GM18502 (cell line): Measurements from ENCODE around the gene KIAA0586.
"Not testable (repeated sequence)": the region's sequence is repeated elsewhere in the genome, so short reads cannot be mapped to it uniquely, and the experiment has no call there.

Source experiments
- ATAC-seq: cut with Tn5 transposase; IDR thresholded peaks from one replicate; pipeline ENCODE4 v1.9.1; 2021; ENCODE audit warnings: mild to moderate bottlenecking; ENCODE audit not compliant: unreplicated experiment, poor library complexity

The KIAA0586 gene

DNA sequence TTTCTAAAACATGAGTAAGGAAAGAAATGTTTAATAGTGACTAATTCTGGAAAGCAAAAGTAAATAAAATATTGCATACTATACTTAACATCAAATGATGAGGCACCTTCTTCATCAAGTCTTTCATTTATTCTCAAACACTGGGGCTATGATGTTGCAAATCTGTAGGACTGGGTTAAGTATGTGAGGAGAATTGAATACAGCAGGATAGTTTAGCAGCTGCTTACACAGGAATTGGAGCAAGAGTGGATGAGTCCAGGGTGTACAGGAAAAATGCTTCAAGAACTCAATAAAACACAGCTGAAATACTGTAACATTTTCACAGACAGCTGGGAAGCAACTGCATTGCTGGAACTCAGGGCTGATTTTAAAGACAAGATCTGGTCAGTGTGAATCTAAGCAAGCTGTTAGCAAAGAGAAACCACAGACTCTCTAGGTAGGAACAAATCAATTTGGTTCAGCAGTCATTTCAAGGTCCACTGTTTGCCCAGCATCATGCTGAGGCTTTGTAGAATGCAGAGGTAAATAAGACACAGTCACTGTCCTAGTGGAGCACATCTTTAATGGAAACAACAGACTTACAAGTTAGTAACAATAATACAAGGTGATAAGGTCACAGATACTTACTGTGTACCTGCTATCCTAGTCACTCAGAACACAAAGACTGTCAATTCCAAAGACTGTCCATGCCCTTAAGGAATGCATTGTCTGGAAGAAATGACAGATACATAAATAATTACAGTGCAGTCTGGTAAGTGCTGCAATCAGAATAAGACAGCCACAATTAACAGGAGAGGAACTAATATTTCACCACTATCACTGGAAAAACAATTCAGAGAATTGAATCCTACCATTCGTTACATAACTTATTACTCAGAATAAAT, 113.5 kb downstream of the KIAA0586 start:
- no peak for ATAC-seq

DNA sequence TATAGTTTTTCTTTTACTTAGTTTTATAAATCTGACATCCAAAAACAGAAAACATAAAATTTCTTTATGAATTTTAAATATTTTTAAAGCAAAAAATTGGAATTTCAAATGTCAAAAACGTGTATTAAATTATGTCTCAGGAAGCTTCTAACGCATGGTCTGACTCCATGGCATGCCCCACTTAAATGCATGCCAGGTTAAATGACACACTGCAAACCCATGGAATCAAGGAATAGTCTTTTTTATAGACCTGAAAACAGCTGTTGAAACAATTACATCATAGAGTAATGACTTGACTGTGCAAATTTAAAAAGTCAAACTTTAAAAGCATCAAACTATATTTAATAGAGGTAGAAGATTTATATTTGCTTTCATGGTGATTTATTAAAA, 114.1 kb downstream of the KIAA0586 start:
- no peak for ATAC-seq

DNA sequence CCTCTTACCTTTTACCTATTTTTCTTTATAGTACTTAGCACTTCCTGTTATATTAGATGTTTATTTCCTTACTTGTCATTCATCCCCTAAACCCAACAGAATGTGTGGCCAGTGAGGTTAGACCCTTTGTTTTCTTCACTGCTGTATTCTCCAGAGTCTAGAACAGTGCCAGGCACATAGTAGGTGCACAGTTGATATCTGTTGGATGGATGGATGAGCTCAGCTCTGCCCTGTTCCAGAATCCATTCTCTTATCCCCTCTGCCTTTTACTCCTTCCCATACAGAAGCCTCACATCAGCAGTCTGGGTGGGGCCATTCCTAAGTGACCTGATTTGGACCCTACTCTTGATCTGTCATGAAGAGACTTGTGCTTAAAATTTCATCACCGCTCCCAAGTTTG, 115.7 kb downstream of the KIAA0586 start:
- no peak for ATAC-seq

DNA sequence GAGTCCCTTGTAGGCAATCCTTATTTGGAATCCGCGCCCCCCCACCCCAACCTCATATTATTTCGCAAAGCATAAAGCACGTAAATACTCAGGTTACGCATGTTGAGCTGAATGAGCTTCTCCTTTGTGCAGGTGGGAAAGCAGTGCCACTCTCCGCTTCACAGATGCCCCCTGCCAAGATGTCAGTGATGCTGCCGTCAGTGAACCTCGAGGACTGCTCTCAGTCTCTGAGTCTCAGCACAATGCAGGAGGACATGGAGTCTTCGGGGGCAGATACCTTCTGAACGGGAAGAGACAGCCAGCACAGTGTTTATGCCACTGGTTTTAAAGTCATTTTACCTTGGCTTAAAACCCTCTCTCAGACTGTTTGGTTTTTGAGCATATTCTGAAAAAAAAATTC, 120.1 kb downstream of the KIAA0586 start:
- ATAC-seq = no peak

DNA sequence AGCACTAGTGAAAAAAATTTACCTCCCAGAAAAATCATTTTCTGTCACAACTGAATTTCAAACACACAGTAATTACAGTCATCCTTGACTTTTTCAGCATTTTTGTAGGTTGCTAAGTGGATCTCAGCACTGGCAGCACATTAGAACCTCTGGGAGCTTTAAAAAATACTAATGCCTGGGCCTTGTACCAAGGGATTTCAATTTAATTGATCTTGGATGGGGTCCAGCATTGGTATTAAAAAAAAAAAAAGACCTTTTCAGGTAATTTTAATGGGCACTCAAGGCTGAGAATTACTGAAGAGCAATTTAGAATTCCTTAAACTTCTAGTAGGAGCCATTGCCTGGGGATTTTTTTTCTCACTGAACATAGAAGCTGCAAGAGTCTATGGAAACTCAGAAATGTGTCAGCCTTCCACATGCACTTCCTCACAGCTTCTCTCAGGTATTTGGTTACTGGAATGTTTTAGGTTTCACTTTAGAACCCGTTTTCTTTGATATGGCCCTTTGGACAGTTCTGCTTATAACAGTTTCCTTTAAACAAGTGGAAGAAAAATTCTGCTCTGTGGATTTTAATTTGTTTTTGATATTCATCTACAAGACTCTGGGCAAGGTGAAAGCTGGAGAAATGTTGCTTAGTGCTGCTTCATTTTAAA, 121.7 kb downstream of the KIAA0586 start:
- ATAC-seq = no peak

DNA sequence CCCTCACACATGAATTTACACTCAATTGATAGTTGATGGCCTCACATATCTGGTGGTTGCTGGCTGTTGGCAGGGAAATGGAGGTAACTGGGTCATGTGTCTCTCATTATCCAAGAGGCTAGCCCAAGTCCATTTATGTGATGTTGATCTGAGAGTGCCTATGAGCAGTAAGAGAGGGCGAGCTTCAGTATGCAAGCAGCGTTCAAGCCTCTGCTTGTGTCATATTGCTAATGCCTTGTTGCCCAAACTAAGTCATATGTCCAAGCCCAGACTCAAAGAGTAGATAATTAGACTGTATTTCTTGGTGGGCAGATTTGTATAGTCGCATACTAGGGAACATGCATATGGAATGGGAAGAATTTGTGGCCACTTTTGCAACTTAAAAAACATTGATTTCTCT, 126.4 kb downstream of the KIAA0586 start:
- no peak for ATAC-seq

DNA sequence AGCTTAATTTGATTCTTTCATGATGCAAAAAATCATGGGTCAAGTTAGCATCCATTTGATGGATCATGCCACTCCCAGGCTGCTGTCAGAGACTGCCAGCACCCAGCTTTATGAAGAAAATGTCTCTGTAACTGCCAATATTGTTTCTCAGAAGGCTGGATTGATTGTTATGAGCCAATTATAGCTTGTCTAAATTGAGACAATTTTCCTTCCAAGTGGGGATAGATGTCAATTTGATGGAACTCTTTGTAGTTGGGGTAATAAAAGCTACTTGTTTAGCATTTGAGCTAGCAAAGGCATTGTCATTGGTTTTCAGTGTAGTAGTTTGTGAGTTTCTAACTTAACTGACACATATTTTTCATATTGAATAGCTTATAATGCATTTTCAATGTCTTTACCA, 128.1 kb downstream of the KIAA0586 start:
- no peak for ATAC-seq

DNA sequence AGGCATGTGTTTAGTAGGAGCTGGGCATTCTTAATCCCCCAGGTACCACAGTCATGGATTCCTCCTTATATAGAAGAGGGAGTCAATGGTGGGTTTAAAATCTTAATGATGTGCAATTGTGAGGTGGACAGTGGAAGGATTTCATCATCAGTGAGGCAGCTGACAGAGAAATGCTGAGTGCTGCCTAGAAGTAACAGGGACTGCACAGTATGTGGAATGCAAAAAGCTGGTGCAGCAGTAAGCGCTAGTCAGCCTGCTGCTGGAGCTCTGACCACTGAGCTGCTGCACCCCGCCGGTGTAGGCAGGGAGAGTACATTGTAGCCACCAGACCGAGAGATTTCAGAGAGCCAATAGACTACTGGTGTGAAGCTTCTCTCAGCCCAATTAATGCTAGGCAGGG, 129.7 kb downstream of the KIAA0586 start:
- no peak for ATAC-seq

DNA sequence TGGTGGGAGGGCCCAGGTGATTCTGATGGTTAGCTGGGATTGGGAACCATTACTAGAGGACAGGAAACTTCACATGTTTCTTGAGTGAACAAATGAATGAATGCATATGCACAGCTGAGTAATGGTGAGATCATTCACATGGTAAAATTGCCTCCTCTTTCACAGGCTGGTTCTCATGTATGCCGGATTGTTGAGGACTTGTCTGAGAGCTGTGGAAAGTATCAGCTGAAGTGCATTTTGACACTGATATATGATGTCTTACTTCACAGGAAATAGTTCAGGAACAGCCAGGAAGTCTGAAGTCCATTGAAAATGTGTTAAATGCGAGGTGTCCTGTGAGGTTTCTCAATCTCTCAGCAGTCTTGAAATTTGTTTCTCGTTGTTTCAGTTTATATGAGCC, 132.7 kb downstream of the KIAA0586 start:
- no peak for ATAC-seq

DNA sequence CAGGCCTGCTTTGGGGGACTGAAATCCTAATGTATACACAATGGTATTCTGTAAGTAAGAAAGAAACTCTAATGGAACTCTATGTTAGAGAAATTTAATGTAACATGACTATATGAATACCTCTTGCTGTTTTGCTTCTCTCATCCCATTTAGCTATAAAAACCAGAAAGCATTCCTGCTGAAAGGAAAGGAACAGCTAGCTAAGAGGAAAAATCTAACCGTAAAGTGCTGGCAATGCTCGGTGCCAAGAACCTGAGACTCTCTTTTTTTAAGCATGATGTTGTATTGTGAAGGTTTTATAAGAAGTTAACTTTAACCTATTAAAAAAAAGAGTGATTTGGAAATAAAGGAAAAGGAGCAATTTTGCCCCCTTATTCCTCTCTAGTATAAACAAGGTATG, 134.6 kb downstream of the KIAA0586 start:
- ATAC-seq = no peak

DNA sequence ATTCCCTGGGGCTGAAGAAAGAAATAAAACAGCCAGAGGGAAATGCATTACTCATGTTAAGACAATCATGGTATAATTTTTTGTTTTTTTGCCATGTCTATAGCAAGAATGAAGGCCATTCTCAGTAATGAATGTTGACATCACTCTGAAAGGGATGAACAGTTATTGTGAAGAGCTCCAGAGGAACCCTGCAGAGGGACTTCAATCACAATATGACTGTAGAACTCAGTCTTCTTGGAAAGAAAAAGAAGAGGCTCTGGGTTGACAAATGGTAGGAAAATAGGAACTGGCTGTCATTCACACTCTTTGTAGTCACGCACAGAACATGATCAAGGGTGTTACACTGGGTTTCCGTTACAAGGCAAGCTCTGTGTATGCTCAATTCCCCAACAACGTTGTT, 136.5 kb downstream of the KIAA0586 start:
- no peak for ATAC-seq

DNA sequence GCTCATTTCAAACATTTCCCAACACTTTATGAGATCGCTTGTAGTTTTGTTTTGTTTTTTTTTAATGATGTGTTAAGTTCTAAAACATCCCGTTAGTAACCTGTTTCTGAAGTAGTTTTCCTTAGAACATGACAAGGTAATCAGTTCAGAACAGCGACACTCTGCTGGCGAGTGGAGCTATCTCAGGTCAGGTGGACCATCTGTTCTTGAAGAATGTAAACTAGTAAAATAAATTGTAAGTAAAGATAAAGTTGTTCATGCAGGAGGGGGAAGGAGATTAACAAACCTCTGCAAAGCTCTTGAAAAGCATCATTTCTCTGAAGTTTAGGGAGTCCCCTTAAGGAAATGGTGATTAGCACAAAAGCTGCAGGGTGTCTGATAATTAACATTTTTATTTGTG, 138.3 kb downstream of the KIAA0586 start:
- ATAC-seq = no peak

DNA sequence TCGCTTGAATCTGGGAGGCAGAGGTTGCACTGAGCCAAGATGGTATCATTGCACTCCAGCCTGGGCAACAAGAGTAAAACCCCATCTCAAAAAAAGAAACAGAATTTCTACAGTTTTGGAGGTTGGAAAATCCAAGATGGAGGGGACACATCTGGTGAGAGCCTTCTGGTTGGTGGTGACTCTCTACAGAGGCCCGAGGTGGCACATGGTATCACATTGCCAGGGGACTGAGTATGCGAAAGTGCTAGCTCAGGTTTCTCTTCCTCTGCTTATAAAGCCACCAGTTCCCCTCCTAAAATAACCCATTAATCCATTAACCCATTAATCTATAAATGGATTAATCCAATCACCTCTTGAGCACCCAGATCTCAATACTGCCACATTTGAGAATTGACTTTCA, 139.5 kb downstream of the KIAA0586 start:
- ATAC-seq = no peak

DNA sequence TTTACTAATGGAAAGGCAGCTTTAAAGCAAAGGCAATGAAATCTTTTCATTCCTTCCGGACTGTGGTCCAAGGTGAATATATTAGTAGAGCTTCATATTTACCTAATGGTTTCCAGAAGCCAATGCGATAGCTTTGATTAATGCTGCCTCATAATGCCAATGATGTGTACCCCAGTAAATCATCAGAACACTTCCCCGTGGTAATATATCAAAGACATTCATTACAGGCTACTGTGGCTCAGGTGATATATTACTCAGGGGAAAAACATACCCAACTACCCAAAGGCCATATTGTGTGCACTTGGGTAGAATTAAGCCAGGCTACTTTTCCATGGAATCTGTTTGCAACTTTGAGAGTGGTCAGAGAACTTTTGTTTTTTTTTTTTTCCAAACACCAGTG, 140.8 kb downstream of the KIAA0586 start:
- ATAC-seq = no peak

DNA sequence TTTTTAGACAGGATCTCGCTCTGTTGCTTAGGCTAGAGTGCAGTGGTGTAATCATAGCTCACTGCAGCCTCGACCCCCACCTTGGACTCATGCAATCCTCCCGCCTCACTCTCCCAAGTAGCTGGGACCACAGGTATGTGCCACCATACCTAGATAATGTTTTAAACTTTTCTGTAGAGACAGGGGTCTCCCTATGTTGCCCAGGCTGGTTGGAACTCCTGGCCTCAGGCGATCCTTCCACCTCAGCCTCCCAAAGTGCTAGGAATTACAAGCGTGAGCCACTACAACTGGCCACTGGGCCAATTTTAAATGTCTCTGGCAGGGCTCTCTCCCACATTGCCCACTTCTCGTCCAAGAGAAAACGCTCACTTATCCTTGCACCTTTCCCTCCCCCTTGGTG, 143.7 kb downstream of the KIAA0586 start:
- ATAC-seq = no peak

DNA sequence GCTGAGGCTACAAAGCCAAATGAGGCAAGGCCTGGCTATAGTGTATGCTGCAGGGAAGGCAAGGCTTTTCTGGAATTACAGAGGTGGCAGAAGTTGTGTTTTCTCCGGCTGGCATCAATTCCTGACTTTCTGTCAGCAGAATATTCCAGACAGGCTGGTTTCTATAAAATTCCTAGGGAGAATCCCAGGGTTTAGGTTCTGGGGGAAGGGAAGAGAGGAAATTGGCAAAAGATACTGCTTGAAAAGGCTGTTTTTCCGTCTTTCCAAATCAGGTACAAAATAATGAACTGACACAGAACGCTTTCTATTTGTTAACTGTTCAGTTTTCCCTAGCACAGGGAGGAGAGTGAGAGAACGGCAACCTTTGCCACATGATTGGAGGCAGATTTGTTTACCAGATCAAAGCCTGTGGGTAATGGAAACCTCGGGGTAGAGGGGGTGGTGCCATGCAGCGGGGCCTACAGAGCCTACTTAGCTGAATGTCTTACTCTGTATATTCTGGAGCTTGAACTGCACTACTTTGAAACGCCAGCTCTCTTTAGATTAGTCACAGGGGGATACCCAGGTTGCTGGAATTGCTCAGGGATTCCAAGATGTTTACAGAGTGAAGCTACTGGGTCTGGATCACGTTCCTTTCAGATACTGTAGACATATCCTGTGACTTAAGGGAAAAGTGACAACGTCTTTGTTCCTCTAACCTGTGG, 144.4 kb downstream of the KIAA0586 start:
- ATAC-seq = no peak

DNA sequence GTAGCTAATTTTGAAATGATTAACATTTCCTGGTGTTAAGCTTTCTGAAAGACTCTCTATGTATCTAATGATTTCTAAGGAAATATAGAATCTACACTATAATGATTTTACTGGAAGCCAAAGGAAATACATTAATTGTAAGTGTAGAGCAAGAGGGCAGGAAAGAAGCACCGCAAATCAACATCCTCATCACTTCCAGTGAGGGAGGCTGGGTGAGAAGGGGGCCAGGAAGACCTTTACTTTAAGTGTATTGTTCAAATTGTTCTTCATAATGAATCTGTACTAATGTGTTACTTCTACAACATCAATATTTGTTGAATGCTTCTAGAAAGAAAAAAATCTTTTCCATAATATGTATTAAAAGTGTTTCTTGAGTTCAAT, 144.9 kb downstream of the KIAA0586 start:
- ATAC-seq = no peak

DNA sequence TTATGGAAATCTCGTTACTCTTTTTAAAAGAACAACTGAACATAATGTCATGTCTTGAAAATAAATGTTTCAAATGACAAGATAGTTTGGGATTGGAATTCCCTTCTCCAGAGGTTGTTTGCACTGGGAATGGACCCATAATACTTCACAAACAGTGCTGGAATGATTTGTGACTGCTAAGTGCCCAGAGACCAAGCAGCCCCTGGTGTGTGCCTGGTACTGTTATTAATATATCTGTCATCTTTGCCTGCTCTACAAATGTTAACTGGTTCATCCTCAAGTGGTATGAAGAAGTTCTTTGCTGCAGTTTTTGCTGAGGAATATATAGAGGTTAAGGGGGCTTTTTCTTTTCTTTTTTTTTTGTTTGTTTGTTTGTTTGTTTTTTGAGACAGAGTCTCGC, 145.3 kb downstream of the KIAA0586 start:
- ATAC-seq = no peak

DNA sequence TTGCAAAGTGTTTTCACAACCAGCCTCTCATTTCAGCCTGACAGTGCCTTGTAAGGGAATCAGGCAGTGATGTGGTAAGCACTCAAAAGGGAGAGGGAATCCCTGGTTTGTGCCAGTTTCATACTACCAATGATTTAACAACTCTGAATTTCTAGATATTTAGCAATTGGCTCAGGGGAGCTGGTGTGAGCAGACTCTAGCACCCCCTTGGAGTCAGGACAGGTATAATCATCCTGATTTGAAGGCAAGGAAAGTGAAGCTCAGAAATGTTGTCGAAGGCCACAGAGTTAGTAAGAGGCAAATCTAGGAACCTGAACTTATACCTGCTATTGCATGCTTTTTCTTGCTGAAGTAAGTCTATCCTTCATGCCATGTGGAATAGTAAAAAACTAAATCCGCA, 147.1 kb downstream of the KIAA0586 start:
- no peak for ATAC-seq

DNA sequence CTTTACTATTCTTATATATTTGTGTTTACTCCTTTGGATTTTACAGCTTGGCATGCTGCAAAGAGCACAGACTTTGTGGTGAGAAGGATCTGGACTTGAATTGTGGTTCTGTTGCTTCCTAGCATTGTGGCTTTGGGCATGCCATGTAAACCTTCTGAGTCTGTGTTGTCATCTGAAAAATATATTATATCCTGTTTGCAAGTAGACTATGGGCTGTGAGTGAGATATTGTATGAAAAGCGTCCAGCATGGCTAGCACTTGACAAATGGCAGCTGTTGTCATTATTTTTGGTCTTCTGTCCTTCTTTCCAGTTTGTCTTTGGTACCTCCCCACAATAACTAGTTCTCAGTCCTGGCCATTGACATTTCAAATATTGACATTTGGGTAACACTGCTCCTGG, 148.4 kb downstream of the KIAA0586 start:
- no peak for ATAC-seq

DNA sequence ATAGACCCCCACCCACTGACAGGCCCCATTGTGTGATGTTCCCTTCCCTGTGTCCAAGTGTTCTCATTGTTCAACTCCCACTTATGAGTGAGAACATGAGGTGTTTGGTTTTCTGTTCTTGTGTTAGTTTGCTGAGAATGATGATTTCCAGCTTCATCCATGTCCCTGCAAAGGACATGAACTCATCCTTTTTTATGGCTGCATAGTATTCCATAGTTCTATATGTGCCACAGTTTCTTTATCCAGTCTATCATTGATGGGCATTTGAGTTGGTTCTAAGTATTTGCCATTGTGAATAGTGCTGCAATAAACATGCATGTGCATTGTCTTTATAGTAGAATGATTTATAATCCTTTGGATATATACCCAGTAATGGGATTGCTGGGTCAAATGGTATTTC, 152.5 kb downstream of the KIAA0586 start:
- ATAC-seq = not testable (repeated sequence)
